HG02852 (cell line): Measurements from ENCODE around the gene CST8.

Experiments
- ATAC-seq: cut with Tn5 transposase; IDR thresholded peaks from one replicate; pipeline ENCODE4 v1.9.1; 2021; ENCODE audit warnings: mild to moderate bottlenecking, moderate library complexity; ENCODE audit not compliant: unreplicated experiment

The CST8 gene

GRCh38 chr20:23517719-23518118 is 26.8 kb downstream of the CST8 start:
- no peak for ATAC-seq

- ATAC-seq: no peak
Observed at GRCh38 chr20:23519556-23519955, 28.6 kb downstream of the CST8 start.

GRCh38 chr20:23520185-23520584 is 29.3 kb downstream of the CST8 start:
- no peak for ATAC-seq

- ATAC-seq: no peak
Observed at GRCh38 chr20:23524146-23524545, 33.2 kb downstream of the CST8 start.

GRCh38 chr20:23526850-23527249 is 35.9 kb downstream of the CST8 start:
- no peak for ATAC-seq

GRCh38 chr20:23528867-23529431 is 38.0 kb downstream of the CST8 start:
- ATAC-seq: no peak

GRCh38 chr20:23530937-23531567 is 40.1 kb downstream of the CST8 start:
- ATAC-seq: no peak

GRCh38 chr20:23532533-23532932 is 41.6 kb downstream of the CST8 start:
- ATAC-seq: no peak

- no peak for ATAC-seq
Observed at GRCh38 chr20:23533161-23533560, 42.2 kb downstream of the CST8 start.

GRCh38 chr20:23534801-23535593 is 44.1 kb downstream of the CST8 start:
- no peak for ATAC-seq

- no peak for ATAC-seq
Observed at GRCh38 chr20:23536328-23536974, 45.5 kb downstream of the CST8 start.

- no peak for ATAC-seq
Observed at GRCh38 chr20:23537030-23537429, 46.1 kb downstream of the CST8 start.

GRCh38 chr20:23540624-23541023 is 49.7 kb downstream of the CST8 start:
- ATAC-seq: no peak

GRCh38 chr20:23541330-23541729 is 50.4 kb downstream of the CST8 start:
- ATAC-seq: no peak

GRCh38 chr20:23541776-23542175 is 50.9 kb downstream of the CST8 start:
- no peak for ATAC-seq

GRCh38 chr20:23542801-23543200 is 51.9 kb downstream of the CST8 start:
- ATAC-seq: no peak

GRCh38 chr20:23544133-23544532 is 53.2 kb downstream of the CST8 start:
- no peak for ATAC-seq
